Kidney tubule cell (primary cell): ENCODE results near the gene COQ8A.
A peak's percentile ranks its signal among the peaks of the same experiment; 100 is the strongest.

ENCODE experiments used
- DNase-seq: peaks from one replicate; pipeline ENCODE4 v3.0.0-alpha.2; 2018; ENCODE audit warnings: low spot score

The COQ8A gene

DNA sequence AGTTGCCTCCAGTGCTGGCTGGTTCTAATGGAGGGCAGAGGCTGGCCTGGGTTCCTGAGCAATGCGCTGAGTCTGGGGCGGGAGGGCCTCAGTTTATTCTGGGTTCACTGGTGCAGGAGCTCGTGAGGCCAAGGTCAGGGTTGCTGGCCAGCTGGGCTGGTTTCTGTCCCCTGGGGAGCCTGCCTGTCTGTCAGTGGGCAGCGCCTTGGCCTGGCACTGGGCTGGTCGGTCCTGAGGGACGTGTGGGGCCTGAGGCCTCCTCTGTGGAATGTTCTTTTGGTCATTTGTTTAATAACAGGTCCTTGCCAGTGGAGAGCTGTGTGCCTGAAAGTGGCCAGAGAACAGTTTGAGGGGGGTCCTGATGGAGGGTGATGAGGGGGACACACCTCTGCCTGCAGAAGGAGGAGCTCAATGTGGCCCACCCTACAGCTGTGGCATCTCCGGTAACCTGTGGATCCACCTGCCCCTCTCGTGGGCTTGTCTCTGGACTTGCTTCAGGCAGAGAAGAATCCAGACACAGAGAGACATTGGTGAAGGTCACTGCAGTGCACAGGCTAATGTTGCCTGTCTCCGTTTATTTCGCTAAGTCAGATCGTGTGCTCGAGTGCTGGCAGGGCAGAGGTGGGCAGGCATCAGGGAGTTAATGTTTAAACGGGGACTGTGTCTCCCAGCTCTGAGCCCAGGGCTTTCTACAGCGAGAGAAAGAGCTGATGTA, 34.6 kb downstream of the COQ8A start:
- peak; percentile 51 for DNase-seq

DNA sequence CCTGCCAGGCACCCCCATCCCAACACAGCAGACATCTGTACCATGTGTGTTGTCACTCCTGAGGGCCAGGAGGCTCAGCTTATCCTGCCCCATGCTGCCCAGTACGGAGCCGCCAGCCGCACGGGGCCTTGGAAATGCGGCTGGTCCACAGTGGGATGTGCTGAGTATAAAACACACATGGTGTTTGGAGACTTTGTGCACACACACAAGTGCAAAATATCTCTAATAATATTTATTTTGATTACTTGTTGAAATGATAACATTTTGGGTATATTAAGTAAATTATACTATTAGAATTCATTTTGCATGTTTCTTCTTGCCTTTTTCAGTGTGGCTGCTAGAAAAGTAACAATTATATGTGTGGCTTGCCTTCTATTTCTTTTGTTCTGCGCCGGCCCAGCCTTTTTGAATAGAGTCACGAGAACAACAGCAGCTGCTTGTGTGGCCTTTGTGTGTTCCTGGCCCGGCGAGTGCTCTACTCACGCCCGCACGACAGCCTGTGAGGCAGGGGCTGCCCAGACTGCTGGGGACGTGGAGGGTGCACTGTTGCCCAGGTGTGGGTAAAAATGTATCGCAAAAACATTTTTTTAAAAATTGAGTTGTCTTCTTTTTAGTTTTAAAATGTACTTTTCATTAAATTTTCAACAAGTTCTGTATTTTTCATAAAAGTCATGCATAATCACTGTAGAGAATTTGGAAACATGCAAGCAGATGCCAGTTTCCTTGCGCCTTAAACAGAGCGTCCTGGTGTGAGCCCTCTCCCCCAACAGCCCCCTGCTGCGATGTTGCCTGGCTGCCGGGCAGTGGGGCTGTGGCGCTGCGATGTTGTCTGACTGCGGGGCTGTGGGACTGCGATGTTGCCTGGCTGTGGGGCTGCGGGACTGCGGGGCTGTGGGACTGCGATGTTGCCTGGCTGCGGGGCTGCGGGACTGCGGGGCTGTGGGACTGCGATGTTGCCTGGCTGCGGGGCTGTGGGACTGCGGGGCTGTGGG, 35.5 kb downstream of the COQ8A start:
- DNase-seq, result no peak

DNA sequence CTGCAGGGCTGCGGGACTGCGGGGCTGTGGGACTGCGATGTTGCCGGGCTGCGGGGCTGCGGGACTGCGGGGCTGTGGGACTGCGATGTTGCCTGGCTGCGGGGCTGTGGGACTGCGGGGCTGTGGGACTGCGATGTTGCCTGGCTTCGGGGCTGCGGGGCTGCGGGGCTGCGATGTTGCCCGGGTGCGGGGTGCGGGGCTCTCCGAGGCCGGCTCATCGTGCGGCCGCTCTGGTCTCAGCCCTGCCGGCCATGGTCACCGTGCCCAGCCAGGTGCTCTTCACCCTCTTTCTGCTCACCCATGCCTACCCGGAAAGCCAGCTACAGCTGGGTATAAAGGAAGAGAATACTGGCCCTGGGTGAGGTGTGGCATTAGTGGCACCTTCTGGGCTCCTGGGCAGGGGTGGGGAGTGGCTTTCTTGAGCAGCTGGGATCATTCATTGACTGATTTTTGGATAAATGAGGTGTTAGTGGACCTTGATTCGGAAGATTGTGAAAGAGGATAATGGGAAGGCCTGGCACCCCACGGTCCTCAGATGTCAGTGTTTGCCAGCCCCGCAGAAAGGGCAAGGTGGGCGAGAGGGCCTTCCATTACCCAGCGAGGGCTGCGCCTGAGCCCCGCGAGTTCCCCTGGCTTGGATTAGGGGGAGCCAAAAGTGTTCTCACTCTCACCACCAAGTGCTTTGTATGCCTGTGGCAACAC, 36.3 kb downstream of the COQ8A start:
- DNase-seq, result no peak

DNA sequence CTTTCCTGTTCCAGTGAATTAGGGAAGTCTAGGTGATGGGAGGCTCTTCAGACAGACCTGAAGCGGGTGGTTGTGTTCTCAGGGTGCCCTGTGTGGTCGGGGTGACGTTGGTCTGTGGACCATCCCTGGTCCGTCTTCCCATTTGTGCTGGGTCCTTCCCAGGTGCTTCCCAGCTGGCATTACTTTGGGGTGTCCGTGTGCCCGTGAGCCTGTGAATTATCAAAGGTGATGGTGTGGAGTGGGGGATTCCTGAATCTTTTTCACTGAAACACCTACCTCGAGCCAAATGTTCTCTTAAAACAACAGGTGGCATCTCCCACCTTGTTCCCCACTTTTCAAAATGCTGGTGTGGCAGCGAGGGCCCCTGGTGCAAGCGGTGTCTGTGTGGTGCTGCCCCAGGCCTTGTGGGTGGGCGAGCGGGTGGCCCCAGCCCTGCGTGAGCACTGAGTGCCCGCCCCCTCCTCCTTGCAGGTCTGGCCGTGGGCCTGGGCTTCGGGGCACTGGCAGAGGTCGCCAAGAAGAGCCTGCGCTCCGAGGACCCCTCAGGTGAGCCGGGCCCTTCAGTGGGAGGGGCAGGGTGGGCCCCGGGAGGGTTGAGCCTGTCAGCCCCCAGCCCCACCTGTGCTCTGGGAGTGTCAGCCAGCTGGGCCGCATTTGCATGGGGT, 37.0 kb downstream of the COQ8A start:
- DNase-seq, result no peak

DNA sequence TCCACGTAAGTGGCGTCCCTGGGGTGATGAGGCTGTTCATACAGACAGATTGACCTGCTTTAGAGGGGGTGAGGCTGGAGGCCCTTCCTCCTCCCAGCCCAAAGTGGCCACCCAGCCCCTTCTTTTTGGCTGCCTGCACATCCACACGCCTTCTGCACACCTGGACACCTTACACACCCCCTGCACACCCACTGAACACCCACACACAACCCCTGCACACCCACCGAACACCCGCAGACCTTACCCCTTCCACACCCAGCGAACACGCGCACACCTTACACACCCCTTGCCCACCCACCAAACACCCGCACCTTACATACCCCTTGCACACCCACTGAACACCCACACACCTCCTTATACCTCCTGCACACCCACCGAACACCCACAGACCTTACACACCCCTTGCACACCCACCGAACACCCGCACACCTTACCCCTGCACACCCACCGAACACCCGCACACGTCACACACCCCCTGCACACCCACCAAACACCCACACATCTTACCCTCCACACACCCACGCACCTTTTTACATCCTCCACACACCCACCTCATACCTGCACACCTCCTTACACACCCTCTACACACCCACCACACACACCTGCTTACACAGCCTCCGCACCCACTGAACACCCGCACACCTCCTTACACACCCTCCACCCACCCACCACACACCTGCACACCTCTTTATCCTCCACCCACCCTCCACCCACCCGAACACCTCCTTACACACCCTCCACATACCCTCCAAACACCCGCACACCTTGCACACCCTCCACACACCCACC, 37.7 kb downstream of the COQ8A start:
- DNase-seq, result no peak

DNA sequence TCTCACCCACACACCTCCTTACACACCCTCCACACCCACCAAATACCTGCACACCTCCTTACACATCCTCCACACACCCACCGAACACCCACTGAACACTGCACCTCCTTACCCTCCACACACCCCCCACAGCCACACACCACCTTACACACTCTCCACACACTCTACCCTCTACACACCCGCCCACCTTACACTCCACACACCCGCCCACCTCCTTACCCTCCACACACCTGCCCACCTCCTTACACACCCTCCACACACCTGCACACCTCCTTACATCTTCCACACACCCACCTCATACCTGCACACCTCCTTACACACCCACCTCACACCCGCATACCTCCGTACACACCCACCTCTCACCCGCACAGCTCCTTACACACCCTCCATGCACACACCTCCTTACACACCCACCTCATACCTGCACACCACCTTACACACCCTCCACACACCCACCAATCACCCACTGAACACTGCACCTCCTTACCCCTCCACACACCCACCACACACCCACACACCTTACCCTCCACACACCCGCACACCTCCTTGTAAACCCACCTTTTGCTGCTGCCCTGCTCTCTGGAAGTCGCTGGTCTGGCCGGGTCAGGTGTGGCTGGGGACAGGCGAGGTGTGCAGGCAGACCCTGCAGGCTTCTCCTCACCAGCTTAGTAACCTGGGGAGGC, 38.5 kb downstream of the COQ8A start:
- DNase-seq, result no peak

DNA sequence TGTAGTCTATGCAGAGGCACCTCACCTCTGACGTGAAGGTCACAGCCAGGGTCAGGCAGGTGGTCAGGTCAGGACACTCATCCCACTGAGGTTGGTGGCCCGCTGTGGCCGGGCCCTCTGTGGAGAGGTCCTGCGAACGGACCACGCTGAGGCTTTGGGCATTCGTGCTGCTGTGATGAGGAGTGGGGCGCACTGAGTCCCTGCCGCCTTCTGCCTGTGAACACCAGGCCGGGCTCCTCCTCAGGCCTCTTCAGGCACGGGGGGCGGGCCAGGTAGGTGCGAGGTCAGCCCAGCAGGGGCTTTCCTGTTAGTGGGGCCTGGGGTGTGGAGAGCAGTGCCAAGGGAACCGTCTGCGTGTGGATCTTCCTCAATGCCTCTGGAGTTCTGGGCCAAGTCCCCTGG, 39.0 kb downstream of the COQ8A start:
- no peak for DNase-seq

DNA sequence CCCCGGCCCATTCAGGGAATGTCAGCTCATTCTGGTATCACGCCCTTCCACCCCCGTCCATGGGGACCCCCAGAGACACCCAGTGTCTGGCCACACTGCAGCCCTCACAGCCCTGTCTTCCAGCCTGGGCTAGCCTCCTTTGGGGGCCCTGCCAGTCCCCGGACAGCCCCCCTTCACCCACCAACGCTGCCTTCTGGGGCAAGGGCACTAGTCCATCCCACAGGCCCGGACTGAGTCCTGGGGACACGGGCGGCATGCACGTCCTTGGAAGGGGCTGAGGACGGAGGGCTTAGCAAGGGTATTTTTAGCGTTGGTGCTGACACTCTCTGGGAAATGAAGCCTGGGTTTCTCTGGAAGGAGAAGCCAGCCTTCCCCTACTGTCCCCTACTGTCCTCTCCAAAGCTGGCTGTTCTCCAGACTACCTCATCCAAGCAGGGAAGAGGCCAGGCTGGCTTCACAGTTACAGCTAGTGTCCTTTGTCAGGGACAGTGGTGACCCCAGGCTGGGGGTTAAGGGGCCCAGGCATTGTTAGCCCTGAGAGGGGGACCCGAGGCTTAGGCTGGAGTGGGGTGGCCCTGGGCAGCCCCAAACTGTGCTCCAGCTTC, 39.5 kb downstream of the COQ8A start:
- DNase-seq, result no peak

DNA sequence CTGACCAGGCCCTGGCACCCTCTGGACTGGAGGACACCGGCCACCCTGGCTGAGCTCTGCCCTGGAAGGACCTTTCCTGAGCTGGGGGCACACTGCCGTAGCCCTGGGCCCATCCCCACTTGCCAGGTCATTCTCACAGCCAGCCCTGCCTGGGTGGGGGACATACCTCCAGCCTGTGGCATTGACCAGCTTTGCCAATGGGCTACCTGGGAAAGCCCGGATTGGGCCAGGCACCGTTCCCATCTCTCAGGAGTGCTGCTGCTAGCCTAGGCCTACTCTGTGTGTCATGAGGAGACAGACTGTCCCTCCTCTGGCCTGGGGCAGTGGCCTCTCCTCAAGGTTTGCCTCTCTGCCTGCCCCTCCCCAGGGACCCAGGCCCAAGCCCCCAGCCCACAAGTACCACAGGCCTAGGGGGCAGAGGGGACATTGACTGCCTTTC, 40.0 kb downstream of the COQ8A start:
- DNase-seq, result no peak

DNA sequence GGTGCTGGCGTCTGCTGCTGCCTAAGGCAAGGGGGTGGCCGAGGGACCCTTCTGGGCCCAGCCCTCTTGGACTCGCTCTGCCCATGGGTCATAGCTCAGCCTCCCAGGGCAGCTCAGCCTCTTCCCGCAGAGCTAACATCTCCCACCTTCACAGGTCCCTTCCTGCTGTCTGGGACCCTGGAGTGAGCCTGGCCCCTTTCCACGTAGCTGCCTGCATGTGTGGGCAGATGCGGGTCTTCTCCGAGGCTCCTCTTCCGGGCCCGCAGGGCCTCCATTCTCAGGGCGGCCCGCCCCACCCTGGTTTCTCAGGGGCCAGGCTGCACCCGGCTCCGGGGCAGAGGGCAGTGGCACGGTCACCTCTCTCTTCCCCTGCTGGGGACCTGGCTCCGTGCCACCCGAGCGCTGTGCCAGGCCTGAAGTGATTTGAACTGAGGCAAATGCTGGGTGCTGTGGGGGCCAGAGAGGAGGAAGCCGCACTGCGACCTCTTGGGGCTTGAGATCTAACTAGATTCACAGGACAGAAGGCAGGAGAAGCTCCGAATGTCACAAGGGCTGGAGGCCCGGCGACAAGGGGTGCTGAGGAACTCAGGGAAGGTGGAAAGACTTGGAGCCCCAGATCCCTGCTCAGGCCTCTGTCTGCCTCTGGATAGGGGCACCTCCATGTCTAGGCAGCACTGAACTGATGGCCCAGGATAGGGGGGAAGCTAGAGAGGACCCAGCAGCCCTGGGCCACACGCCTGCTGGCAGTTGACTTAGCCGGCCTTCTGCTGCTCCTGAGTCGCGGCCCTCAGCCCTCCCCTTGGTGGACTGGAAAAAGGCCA, 40.7 kb downstream of the COQ8A start:
- no peak for DNase-seq

DNA sequence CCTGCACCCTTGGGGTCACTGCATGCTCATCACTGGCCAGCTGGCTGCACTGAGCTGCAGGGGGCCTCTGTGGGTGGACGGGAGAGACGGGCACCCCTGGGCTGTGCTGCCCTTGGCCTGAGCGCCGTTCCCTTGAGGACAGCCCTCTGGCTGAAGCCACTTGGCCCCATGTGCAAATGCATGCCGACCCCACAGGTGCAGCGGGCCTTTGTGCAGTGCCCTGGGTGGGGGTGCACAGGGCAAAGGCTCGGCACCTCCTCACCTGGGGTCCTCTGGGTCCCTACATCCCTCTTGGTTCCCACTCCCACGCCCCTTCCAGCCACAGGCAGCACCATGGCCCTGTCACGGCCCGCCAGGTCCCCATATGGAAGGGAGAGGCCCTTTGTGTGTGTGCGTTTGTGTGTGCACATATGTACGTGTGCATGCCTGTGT, 41.3 kb downstream of the COQ8A start:
- no peak for DNase-seq

DNA sequence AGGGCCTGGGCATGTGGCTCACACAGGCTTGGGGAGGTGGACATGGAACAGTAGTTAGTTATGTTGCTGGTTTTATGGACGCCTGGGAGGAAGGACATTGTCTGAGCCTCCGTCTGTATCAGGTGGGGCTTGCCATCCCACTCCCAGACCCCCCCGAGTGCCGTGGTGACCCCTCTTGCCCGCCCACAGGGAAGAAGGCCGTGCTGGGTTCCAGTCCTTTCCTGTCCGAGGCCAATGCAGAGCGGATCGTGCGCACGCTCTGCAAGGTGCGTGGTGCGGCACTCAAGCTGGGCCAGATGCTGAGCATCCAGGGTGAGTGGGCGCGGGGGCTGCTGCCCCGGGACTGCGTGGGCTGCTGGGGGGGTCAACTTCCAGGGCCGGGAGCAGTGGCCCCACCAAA, 41.7 kb downstream of the COQ8A start:
- no peak for DNase-seq

DNA sequence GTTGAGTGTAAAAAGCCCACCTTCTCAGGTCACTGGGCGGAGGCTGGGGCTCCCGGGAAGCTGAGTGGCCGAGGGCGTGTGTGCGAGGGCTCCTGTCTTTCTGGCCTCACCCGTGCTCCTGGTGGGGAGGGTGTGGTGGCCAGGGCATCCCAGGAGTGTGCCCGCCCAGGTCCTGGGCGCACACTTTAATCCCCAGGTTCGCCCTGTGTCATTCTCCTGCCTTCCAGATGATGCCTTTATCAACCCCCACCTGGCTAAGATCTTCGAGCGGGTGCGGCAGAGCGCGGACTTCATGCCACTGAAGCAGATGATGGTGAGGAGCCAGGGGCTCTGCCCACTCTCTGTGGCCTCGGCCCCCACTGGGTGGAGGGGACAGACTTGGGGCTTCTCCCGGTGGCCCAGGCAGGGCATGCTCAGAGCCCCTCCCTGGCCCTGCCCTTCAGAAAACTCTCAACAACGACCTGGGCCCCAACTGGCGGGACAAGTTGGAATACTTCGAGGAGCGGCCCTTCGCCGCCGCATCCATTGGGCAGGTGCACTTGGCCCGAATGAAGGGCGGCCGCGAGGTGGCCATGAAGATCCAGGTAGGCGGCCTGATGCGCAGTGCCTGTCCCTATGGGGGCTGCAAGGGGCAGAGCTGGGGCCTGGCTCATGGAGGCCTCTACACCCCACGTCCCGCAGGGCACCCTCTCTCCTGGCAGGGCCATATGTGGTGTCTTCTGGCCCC, 42.5 kb downstream of the COQ8A start:
- DNase-seq, result no peak

DNA sequence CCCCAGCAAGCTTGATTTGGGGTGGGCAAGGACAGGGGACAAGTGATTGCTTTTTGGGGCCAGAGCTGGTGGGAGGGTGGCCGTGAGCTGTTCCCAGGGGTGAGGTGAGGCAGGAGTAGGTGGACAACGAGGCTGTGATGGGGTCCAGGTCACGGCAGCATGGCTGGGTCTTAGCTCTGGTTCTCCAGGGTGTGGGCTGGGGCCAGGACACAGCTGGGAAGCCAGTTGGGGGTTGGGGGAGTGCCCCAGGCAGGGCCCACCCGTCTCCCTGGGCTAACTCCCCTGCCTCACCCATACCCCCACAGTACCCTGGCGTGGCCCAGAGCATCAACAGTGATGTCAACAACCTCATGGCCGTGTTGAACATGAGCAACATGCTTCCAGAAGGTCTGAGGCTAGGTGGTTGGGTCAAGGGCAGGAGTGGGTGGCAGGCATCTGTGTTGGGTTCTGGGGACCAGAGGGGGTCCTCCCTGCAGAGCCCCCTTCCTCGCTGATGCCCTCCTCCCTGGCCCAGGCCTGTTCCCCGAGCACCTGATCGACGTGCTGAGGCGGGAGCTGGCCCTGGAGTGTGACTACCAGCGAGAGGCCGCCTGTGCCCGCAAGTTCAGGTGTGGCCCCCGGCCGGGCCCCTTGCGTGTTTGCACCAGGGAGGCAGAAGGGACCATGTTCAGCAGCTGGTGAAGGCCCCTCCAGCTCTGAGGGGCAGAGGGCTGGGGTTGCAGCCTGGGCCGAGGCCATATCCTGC, 43.3 kb downstream of the COQ8A start:
- no peak for DNase-seq

DNA sequence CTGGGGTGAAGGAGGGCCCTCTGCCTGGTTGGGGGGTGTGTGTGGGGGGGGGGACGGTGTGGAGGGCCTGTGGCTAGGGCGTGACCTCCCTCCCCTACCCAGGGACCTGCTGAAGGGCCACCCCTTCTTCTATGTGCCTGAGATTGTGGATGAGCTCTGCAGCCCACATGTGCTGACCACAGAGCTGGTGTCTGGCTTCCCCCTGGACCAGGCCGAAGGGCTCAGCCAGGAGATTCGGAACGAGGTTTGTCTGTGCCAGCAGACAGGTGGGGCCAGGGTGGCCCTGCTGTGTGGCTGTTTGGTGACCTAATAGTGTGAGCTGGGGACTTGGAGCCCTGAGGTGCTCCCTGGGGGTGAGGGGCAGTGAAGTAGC, 43.9 kb downstream of the COQ8A start:
- DNase-seq, result no peak

DNA sequence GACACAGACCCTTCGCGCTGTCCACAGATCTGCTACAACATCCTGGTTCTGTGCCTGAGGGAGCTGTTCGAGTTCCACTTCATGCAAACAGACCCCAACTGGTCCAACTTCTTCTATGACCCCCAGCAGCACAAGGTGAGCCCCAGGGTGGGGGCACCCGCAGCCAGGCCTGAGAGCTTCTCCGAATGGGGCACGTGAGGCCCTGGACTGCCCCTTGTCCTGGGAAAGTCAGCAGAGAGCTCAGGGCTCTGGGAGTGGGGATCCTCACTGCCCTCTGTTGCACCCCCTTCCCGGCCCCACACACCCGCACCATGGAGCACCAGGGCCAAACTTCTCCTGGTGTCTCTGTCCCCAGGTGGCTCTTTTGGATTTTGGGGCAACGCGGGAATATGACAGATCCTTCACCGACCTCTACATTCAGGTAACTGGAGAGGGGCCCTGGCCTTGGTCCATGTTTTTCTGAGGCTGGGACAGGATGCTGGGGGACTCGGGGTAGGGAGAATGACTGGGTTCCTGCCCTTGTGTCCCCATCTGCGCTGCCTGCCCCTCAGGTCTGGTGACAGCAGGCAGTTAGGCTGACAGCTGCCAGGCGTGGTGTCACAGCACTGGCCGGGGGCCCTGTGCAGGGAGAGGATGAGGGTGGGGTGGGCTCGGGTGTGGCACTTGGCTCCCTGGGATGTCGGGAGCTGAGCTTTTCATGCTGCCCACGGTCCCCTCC, 44.6 kb downstream of the COQ8A start:
- DNase-seq, result no peak

DNA sequence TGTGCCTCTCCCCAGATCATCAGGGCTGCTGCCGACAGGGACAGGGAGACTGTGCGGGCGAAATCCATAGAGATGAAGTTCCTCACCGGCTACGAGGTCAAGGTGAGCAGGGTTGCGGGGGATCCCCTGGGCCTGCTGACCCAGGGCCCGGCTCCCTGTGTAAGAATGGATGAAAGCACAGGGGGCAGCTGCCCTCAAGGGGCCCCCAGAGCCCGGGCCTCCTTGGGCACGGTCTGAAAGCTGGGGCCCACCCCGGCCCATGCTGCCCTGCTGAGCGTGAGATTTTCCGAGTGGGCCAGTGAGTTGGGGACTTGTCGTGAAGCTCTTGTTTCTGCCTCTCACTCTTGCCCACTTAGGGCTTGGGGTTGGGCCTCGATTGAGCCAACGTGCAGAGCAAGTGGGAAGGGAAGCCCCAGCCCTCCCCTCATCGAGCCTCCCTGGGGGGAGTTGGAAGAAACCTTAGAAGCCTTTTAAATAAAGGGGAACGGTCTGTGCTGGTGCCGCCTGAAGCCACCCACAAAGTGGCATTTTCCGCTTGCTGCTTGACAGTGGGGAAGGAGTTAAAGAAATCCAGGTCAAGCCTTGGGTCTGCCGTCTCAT, 45.2 kb downstream of the COQ8A start:
- DNase-seq, result no peak
